HG02571 (cell line): Measurements from ENCODE around the gene SYNE1.
"Not testable (repeated sequence)": the region's sequence is repeated elsewhere in the genome, so short reads cannot be mapped to it uniquely, and the experiment has no call there.

Experiments used
- ATAC-seq: cut with Tn5 transposase; IDR thresholded peaks from one replicate; pipeline ENCODE4 v1.9.1; 2021; ENCODE audit warnings: mild to moderate bottlenecking, moderate library complexity; ENCODE audit not compliant: unreplicated experiment

Gene SYNE1, protein sequence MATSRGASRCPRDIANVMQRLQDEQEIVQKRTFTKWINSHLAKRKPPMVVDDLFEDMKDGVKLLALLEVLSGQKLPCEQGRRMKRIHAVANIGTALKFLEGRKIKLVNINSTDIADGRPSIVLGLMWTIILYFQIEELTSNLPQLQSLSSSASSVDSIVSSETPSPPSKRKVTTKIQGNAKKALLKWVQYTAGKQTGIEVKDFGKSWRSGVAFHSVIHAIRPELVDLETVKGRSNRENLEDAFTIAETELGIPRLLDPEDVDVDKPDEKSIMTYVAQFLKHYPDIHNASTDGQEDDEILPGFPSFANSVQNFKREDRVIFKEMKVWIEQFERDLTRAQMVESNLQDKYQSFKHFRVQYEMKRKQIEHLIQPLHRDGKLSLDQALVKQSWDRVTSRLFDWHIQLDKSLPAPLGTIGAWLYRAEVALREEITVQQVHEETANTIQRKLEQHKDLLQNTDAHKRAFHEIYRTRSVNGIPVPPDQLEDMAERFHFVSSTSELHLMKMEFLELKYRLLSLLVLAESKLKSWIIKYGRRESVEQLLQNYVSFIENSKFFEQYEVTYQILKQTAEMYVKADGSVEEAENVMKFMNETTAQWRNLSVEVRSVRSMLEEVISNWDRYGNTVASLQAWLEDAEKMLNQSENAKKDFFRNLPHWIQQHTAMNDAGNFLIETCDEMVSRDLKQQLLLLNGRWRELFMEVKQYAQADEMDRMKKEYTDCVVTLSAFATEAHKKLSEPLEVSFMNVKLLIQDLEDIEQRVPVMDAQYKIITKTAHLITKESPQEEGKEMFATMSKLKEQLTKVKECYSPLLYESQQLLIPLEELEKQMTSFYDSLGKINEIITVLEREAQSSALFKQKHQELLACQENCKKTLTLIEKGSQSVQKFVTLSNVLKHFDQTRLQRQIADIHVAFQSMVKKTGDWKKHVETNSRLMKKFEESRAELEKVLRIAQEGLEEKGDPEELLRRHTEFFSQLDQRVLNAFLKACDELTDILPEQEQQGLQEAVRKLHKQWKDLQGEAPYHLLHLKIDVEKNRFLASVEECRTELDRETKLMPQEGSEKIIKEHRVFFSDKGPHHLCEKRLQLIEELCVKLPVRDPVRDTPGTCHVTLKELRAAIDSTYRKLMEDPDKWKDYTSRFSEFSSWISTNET (N-terminal part only)

DNA sequence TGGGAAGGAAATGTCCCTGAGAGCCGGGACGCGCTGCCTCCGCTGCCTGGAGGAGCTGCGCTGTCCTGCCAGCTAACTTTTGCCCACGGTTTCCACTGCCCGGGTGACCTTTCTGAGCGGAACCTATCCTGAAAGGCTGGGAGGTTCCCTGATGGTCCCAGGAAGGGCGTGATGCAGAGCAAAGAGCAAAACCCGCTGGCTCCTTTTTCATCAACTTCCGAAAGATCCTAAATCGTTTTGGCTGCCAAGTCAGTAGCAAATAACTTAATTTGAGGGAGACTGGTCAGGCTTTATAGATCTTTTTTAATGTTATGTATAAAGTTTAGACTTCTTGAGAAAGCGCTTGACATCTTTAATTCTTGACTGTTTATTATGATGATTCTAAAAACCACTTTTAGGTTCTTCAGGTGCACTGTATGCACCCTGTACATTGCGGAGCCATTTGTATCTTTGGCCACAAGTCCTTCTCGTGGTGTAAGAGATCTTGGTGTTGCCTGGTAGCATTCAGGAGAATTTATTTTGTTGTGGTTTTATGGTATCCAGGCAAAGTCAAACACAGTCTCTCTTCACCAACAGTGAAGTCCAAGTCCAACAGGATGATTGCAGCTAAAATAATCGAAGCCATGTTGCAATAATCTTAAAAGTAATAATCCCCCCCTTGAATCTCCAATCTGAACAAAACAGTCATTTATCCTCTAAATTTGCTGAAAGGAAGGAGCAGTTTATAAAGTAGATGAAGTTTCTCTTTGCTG lies at the start of gene SYNE1:
Gene SYNE1, minus strand, starts transcription at position 67 of the 752 bp plus-strand sequence. CDS start 9,031 bp downstream, outside the sequence.
- no peak for ATAC-seq

DNA sequence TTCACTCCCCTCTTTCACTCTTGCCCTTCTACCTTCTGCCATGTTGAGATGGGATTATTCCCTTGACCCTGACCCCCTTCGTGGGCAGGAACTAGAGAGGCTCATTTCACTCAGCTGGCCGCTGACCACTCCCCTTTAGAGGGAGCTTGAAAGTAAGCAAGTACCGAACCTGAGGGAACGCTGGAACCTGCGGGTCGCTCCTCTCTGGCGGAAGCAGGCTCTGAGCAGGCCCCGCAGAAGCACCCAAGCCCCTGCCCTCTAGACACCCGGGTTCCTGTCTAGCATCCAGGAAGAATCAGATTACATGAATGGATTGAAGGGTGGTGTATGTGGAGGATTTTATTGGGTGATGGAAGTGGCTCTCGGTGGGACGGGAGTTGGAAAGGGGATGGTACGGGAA lies 48.7 kb upstream of the SYNE1 start:
- ATAC-seq = no peak

DNA sequence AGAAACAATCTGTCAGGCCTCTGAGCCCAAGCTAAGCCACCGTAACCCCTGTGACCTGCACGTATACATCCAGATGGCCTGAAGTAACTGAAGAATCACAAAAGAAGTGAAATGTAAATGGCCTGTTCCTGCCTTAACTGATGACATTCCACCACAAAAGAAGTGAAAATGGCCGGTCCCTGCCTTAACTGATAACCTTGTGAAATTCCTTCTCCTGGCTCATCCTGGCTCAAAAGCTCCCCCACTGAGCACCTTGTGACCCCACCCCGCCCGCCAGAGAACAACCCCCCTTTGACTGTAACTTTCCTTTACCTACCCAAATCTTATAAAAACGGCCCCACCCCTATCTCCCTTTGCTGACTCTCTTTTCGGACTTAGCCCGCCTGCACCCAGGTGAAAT lies 45.8 kb upstream of the SYNE1 start:
- not testable (repeated sequence) for ATAC-seq

DNA sequence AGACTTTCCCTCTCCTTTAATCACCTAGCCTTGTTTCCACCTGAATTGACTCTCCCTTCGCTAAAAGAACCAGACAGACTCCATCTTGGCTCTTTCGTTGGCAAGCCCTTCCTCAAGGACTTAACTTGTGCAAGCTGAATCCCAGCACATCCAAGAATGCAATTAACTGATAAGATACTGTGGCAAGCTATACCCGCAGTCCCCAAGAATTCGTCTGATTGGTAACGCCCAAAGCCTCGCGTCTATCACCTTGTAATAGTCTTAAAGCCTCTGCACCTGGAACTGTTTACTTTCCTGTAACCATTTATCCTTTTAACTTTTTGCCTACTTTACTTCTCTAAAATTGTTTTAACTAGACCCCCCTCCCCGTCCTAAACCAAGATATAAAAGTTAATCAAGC lies 45.0 kb upstream of the SYNE1 start:
- no peak for ATAC-seq

DNA sequence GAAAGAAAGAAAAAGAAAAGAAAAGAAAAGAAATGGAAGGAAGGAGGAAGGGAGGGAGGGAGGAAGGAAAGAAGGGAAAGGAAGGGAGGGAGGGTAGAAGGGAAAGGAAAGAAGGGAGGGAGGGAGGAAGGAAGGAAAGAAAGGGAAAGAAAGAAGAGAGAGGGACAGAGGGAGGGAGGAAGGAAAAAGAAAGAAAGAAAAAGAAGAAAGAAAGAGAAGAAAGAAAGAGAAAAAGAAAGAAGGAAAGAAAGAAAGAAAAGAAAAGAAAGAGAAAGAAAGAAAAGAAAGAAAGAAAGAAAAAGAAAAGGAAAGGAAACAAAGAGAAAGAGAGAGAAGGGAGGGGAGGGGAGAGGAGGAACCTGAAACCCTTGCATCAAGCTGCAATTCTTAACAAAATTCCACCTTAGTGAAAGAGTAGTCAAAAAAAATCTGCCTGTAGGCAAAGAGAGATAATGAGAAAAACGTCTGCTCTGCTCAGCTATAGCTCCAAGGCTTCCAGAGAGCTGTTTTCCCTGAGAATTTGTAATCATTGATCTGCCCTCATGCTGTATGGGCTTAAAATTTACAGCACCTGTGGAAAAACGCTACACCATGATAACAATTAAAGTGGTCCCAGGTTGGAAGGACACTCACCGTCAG lies 43.8 kb upstream of the SYNE1 start:
- ATAC-seq = no peak

DNA sequence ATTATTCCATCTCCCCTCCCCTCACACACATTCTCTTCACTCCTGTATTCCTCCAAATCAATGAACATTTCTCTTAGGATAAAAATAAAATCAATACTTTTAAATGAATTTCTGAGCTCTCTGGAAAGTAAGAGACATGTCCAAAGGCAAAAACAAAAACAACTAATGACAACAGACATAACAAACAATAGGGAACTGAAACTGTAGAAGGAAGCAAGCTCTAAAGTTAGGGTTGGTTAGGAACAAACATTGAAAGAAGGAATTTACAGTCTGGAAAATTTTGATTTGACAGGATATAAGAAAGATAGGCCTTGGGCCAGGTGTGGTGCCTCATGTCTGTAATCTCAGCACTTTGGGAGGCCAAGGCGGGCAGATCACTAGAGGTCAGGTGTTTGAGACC lies 43.0 kb upstream of the SYNE1 start:
- ATAC-seq = no peak

DNA sequence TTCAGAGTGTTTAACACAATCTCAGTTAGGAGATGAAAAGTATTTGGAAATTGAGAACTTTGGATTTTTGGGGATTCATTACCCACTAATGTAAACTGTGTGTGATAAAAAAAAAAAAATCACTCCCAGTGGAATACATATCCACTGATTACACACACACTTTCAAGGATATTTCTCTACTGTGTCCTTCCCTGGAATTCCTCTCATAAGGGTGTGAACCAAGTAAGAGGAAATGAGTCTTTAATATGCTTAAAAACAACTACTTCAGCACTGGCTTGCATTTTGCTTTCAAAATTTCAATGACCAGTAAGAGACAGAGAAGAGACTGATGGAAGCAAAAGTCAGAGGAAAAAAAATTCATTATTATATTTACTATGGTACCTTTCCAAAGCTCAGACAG lies 36.1 kb upstream of the SYNE1 start:
- ATAC-seq = no peak

DNA sequence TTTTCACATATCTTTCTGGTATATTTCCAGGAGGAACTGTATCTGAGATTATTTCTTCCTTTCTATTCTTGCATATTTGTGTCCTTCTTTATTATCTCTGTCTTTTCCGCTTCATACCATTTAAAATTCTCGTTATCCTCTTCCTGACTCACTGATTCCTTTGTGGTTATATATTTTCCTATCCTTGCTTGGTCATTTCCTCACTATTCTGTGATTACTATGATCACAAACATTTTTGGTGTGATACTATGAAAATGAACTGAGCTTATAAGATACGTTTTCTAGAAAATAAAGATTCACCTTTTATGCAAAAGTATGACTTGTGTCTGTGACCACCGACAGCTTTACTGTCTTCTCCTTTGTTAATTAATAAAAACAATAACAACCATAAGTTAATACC lies 34.0 kb upstream of the SYNE1 start:
- no peak for ATAC-seq

DNA sequence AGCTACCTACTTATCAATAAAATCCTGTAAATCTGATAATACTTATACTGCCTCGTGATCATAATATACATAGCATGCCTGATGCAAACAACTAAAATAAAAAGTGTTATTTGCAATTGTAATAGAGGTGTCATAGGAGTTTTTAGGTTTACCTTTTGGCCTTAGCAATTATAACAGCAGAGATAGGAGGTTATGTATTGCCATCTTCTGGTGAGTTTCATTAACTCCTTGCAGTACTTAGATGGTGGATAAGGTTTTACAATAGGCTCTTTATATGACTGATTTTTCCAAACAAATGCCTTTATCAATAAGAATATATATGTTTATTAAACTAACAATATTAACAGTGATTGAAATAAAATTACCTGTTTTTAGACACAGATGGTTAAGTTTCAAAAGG lies 32.7 kb upstream of the SYNE1 start:
- no peak for ATAC-seq

DNA sequence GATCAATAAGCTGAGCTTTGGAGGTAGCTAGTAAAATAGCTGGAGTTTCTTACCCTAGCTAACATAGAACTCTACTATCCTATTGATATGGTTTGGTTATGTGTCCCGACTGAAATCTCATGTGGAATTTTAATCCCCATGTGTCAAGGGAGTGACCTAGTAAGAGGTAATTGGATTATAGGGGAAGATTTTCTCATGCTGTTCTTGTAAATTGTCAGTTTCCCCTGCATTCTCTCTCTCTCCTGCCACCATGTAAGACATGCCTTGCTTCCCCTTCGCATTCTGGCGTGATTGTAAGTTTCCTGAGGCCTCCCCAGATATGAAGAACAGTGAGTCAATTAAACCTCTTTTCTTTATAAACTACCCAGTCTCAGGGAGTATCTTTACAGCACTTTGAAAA lies 24.6 kb upstream of the SYNE1 start:
- ATAC-seq = no peak

DNA sequence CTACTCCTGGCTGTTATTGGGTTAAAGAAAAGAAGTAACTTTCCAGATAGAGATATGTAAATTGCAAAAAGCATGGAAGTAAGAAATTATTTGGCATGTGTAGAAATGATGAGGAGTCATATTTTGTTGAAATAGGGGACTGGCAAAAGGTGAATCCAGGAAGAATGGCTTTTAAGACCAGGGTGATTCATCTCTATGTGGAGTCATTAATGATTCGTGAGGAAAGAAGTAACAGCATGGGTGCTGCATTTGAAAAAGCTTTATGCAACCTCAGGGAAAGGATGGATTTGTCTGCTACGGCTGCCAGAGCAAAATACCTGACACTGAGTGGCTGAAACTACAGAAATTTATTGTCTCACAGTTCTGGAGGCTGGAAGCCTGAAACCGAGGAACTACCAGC lies 14.8 kb upstream of the SYNE1 start:
- ATAC-seq = no peak

DNA sequence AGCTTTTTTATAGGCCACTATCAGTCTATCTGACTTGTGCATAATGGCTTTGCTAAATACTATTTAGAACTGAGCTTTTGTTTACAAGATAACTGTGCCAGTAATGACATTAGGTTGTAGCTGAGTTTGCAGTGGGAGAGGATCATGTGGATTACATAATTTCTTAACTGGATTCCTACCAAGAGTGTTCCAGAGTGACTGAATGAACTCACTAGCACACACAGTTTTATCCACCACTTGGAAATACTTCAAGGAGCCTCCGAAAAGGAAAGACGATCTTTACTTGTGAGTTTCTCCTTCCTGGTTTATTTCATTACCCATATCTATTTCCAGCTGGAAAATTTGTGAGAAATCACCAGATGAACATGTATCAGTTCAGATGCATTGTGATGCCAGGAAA lies 10.9 kb upstream of the SYNE1 start:
- no peak for ATAC-seq

DNA sequence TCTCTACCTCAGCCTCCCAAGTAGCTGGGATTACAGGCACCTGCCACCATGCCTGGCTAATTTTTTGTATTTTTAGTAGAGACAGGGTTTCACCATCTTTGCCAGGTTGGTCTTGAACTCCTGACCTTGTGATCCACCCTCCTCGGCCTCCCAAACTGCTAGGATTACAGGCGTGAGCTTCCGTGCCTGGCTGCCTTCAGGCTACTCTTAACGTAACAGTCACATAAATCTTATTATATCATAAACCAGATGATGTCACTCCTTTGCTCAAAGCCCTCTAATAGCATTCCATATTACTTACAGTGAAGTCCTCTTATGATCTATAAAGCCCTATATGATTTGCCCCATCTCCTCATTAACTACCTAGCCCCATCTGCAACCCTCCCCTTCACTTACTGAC lies 9.6 kb upstream of the SYNE1 start:
- ATAC-seq = not testable (repeated sequence)

DNA sequence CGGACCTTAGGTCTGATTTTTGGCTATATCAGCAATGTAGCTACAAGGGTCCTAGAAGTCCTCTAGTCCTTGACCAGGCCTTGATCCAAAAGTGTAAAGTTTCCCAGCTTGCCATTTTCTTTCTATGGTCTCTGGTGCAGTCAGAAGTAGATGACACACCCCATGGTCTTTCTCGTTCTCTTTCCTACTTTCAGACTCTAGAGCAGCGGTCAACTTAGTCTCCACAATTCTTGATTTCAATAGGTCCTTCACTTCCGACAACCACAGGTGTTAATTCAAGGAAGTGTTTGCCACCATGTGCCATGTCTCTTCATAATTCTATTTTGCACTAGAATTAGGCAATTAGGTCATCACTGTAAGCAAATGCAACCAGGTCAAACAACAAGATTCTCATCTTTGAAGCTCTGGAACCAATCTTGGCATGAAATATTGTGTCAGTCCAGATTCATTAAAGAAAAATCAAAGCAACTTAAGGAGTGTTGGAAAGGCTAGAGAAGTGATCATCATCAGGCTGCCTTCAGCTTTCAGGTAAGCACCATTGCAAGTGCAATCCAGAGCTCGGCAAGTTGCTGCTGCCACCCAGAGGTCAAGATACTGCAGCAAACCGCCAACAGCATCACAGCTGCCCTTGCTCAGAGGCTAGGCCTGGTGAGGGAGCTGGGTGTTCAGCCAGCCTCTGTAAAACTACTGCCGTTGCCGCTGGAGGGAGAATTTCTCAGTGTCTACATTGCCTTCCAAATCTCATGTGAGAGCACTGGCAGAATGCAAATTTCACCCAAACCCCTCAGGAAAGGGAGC lies 5.6 kb upstream of the SYNE1 start:
- ATAC-seq = no peak

DNA sequence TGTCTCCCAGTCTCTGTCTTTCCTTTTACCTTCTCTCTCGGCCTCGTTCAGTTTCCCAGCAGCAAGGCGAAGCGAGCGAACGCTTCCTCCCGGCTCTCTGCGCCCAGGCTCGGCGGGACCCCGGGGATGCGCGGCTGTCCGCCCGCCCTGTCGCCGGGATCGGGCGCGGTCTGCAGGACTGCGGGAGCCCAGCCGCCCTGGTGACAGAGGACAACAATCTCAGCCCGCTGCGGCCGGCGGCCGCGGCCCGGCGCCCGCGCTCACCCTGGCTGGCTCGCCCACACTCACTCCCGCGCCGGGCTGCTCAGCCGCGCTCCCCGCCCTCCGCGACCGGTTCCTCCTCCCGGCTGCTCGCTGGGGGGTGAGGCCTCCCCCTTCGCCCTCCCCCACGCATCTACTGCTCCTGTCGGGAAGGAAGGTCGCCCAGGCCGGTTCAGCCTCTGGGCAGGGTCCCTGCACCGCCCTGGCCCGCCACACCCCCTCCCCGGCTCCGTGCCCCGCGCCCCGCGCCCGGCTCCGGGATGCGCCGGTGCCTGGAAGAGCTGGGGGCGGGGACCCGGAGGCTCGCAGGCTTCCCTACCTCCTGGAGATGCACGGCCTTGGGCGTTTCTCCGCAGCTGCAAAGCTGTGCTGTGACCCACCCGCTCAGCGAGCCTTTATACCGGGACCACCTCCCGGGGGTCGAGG lies 410 bp downstream of the SYNE1 start:
- no peak for ATAC-seq

DNA sequence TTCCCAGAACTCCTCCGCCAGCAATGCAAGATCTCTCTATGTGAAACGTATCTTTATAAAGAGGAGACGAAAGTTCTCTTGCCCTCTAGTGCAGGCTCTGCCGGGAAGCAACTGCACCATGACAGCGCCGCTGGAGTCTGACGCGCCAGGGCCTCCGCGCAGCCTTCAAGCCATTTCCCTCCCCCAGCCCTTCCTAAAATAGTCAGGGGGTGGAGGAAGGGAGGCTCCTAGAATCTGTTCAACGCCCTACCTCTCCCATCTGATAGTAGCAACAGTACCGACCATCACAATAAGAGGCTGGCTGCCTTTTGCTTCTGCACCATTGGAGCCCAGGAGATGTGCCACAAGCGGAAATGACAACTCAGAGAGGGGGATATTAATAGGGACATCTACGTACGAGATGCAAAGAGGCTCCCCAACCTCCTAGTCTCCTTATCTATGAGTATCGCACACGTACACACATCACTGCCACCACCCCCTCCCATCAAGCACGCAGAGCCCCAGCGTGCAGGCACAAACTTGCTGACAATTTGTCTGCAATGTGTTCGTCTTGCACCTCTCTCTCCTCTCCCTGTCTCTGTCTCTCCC lies 1.0 kb downstream of the SYNE1 start:
- ATAC-seq = no peak

DNA sequence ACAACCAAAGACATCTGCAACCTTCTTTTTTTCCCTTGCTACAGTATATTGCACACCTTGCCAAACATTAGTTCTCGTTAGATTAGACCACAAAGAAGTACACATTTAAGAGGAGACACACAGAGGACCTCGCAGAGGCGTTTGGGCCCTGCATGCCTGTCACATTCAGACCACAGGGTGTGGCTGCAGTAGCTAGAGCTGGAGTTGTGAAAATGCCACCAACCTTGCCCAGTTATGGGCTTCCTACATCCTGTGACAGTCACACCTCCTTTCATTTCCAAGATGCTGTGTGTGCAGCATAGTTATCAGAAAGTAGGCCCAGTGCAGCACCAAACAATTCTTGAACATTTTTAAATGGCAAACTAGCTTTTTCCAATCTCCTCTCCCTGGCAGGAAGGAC lies 2.4 kb downstream of the SYNE1 start:
- ATAC-seq = no peak

DNA sequence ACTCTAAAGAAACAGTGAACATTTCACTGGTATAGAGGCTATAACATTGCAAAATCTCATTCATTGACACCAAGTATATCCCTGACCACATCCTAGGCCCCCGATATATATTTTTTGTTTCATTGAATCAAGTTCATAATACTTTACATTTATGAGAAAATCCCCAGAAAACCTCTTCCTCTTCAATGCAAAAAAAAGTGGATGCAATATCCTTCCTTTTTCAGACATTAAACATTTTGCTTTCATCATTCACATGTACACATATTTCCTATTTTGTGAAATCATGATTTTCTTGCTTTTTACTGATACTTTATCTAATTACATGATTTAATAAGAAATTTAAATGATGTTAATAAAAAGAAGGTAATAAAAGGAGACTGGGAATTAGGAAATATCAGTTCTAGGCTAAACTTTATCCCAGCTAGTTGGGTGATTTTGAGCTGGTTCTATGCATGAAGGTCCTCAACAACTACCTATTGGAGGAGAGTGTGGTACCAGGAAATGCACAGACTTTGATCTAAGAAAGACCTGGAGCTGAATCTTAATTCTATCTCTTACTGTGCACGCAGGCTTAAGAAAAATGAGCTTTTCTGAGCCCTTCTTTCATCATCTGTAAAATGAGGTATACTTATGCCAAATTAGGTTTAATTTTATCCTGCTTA lies 4.9 kb downstream of the SYNE1 start:
- ATAC-seq = no peak
